Endothelial cell of umbilical vein (primary cell): ENCODE measurements around the gene MS4A3.

Source experiments
- EZH2 ChIP-seq: IDR thresholded peaks from 2 replicates; pipeline ENCODE4 v1.6.1; 2012; ENCODE audit warnings: borderline replicate concordance, low read depth, mild to moderate bottlenecking, moderate library complexity, low read length, inconsistent platforms; ENCODE audit not compliant: severe bottlenecking
- GATA2 ChIP-seq: IDR thresholded peaks from 2 replicates; pipeline ENCODE4 v1.7.0; 2011; ENCODE audit warnings: low read depth, mild to moderate bottlenecking, moderate library complexity, mixed read lengths, low read length; ENCODE audit not compliant: insufficient read length, insufficient read depth
- JUN ChIP-seq: IDR thresholded peaks from 2 replicates; pipeline ENCODE4 v1.6.1; 2011; ENCODE audit warnings: borderline replicate concordance, low read depth; ENCODE audit not compliant: insufficient read length, insufficient read depth
- MAX ChIP-seq: IDR thresholded peaks from 2 replicates; pipeline ENCODE4 v1.6.1; 2011; ENCODE audit not compliant: insufficient read depth, insufficient read length
- MYC ChIP-seq: IDR thresholded peaks from one replicate; pipeline ENCODE4 v1.6.1; 2011; ENCODE audit warnings: mild to moderate bottlenecking, low read depth, low read length
- POLR2A ChIP-seq: IDR thresholded peaks from 2 replicates; pipeline ENCODE4 v1.6.1; 2012; ENCODE audit warnings: low read depth, mild to moderate bottlenecking, control low read depth, low read length
- POLR2AphosphoS5 ChIP-seq: IDR thresholded peaks from 2 replicates; pipeline ENCODE4 v1.6.1; 2012; ENCODE audit warnings: low read depth, mild to moderate bottlenecking, control low read depth, low read length, moderate library complexity; ENCODE audit not compliant: insufficient read depth
- TF ChIP-seq, protein P1 (sequence below), 2 donors: IDR thresholded peaks; 1 replicate in 1 of 2; 2 replicates in 1 of 2; pipeline ENCODE4 v1.5.1; 2011; ENCODE audit warnings: low read length in 2 of 2, mild to moderate bottlenecking in 2 of 2, moderate library complexity in 2 of 2, control low read depth in 1 of 2, inconsistent platforms in 1 of 2, low read depth in 1 of 2; ENCODE audit not compliant: insufficient read depth in 1 of 2; ENCODE audit errors: extremely low read depth in 1 of 2

DNA sequence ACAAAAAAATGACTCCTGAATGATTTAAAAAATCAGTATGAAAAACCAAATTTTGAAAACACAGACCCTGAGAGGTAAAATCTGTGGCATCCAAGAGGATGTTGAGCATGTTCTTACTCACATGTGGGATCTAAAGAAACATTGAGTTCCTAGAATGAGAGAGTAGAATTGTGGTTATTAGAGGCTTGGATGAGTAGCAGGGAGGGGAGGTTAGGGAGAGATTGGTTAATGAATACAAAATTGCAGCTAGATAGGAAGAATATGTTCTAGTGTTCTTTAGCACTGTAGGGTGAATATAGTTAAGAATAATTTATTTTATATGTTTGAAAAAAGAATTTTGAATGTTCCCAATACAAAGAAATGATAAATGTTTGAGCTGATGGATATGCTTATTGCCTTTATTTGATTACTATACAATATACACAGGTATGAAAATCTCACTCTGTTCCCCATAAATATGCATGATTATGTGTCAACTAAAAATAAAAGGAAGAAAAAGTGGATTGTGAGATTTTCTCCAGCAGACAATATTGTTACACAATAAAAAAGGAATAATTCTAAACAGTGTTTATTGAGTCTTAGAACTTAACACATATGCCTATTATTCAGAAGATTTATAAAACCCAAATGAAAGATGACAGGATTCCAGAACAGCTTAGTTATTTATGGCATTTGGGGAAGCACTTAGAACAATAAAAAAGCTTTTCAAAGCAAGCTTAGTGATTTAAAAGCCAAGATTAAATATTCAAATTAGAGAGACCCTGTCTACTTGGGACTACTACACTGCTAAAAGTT is 60.7 kb downstream of the MS4A3 start:
- TF ChIP-seq, protein P1, sequence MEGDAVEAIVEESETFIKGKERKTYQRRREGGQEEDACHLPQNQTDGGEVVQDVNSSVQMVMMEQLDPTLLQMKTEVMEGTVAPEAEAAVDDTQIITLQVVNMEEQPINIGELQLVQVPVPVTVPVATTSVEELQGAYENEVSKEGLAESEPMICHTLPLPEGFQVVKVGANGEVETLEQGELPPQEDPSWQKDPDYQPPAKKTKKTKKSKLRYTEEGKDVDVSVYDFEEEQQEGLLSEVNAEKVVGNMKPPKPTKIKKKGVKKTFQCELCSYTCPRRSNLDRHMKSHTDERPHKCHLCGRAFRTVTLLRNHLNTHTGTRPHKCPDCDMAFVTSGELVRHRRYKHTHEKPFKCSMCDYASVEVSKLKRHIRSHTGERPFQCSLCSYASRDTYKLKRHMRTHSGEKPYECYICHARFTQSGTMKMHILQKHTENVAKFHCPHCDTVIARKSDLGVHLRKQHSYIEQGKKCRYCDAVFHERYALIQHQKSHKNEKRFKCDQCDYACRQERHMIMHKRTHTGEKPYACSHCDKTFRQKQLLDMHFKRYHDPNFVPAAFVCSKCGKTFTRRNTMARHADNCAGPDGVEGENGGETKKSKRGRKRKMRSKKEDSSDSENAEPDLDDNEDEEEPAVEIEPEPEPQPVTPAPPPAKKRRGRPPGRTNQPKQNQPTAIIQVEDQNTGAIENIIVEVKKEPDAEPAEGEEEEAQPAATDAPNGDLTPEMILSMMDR (IDR thresholded peaks at IDR 0.05; ENCODE audit: extremely low read depth in 1 of 2, insufficient read depth in 1 of 2, low read depth in 1 of 2, low read length in 2 of 2): no peak
- TF ChIP-seq POLR2A (no peak), GATA2 (no peak), EZH2 (no peak), POLR2AphosphoS5 (no peak), MYC (no peak), JUN (no peak), MAX (no peak)
